ENCODE measurements around the gene CISH.

The CISH gene

GRCh38 chr3:50611464-50612233 is at the start of gene CISH:
CISH (minus strand) TSS chr3:50611774; CDS start chr3:50611650, 124 bp downstream.
- DNase-seq: peak; percentile 20 to 38

GRCh38 chr3:50660386-50660785 is 48.8 kb upstream of the CISH start:
- no peak for DNase-seq

- no peak for DNase-seq
Observed at GRCh38 chr3:50658831-50659230, 47.3 kb upstream of the CISH start.

GRCh38 chr3:50658416-50658815 is 46.8 kb upstream of the CISH start:
- no peak for DNase-seq

- no peak for DNase-seq
Observed at GRCh38 chr3:50657816-50658215, 46.2 kb upstream of the CISH start.

- DNase-seq: no peak
Observed at GRCh38 chr3:50657407-50657806, 45.8 kb upstream of the CISH start.

GRCh38 chr3:50656417-50657195 is 45.0 kb upstream of the CISH start:
- DNase-seq: no peak

- DNase-seq: no peak
Observed at GRCh38 chr3:50655009-50655830, 43.6 kb upstream of the CISH start.

GRCh38 chr3:50653937-50654595 is 42.5 kb upstream of the CISH start:
- no peak for DNase-seq

- no peak for DNase-seq
Observed at GRCh38 chr3:50652709-50653108, 41.1 kb upstream of the CISH start.

GRCh38 chr3:50651920-50652529 is 40.5 kb upstream of the CISH start:
- DNase-seq: no peak

- no peak for DNase-seq
Observed at GRCh38 chr3:50651445-50651844, 39.9 kb upstream of the CISH start.

- DNase-seq: no peak
Observed at GRCh38 chr3:50650018-50650417, 38.4 kb upstream of the CISH start.

- DNase-seq: no peak
Observed at GRCh38 chr3:50649451-50649931, 37.9 kb upstream of the CISH start.

- DNase-seq: no peak
Observed at GRCh38 chr3:50648944-50649343, 37.4 kb upstream of the CISH start.

- no peak for DNase-seq
Observed at GRCh38 chr3:50648313-50648712, 36.7 kb upstream of the CISH start.

- no peak for DNase-seq
Observed at GRCh38 chr3:50645378-50645777, 33.8 kb upstream of the CISH start.

- no peak for DNase-seq
Observed at GRCh38 chr3:50644561-50644960, 33.0 kb upstream of the CISH start.

- no peak for DNase-seq
Observed at GRCh38 chr3:50642382-50642781, 30.8 kb upstream of the CISH start.

- DNase-seq: no peak
Observed at GRCh38 chr3:50639055-50639494, 27.5 kb upstream of the CISH start.

- DNase-seq: no peak
Observed at GRCh38 chr3:50637945-50638344, 26.4 kb upstream of the CISH start.

- DNase-seq: no peak
Observed at GRCh38 chr3:50637011-50637410, 25.4 kb upstream of the CISH start.

All from NCI-H1930 (cell line).